ENCODE measurements around the gene GGNBP2. TPM values are rescaled to one million over a fixed set of nuclear protein-coding genes. Genes with fewer than 3 reads are reported as not detected.

GGNBP2 gene
- total RNA-seq, 4 donors from 2014 or later: 24.6 to 93.0 (median 51.9) TPM

DNA sequence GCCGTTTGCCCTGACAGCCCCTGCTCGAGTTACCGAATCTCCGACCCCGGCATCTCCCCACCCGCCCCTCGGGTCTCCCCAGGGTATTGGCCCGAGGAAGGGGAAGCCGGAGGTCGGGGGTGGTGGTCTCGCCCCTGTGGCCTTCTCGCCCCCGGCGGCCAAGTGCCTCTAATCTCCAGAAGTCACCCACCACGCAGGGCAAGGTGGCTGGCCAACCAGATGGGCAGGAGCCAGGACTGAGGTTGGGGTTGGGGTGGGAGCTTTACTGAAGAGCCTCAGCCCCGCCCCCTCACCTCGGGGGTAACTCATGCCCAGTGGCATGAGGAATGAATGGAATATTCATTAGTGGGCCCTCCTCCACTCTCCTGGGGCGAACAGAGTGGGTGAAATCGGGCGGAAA lies 47.6 kb downstream of the GGNBP2 start:
- Histone ChIP-seq H3K27me3 (no peaks in the 10 kb centered on the region), H3K9me3 (no peaks in the 10 kb centered on the region), H3K4me3 (peak overlapping the region; percentile 35 to 89), H3K27ac (no peak overlapping the region), H3K36me3 (no peaks in the 10 kb centered on the region), H3K4me1 (peaks cover 0 to 10% of the 10 kb centered on the region in 2 donors)
- TF ChIP-seq, protein P1, sequence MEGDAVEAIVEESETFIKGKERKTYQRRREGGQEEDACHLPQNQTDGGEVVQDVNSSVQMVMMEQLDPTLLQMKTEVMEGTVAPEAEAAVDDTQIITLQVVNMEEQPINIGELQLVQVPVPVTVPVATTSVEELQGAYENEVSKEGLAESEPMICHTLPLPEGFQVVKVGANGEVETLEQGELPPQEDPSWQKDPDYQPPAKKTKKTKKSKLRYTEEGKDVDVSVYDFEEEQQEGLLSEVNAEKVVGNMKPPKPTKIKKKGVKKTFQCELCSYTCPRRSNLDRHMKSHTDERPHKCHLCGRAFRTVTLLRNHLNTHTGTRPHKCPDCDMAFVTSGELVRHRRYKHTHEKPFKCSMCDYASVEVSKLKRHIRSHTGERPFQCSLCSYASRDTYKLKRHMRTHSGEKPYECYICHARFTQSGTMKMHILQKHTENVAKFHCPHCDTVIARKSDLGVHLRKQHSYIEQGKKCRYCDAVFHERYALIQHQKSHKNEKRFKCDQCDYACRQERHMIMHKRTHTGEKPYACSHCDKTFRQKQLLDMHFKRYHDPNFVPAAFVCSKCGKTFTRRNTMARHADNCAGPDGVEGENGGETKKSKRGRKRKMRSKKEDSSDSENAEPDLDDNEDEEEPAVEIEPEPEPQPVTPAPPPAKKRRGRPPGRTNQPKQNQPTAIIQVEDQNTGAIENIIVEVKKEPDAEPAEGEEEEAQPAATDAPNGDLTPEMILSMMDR (IDR thresholded peaks at IDR 0.05): no peak
- no peak for TF ChIP-seq POLR2A (IDR thresholded peaks at IDR 0.05)
- intact Hi-C loops (cut with DNase I; ENCODE audit: low total_unique reads): no loop called here
- no peak for DNase-seq

DNA sequence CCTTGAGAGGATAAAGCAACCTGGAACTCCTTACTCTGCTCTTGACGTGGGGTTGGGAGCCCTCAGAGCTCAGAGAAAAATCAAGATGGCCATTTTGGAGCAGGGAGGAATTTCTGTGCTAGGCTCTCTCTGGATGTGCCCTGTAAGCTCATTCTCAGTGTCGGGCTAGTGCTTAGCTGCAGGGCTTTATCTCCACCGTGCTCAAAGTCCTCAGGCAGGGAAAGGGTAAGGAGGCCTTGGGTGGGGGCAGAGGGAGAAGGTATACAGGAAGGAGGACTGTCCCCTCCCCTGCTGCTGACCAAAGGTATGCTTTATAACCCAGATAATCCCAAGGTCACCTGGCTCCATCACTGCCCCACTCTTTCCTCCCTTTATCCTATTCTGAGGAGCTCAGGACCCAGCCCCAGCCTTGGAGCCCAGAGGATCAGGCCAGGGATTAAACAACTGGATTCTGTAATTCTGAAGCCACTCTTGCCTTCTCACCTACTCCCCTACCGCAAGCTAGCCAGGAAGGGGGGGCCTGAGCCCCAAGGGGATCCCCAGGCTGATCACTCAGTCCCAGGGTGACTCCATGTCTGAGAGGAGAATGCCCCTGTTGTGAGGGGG lies 48.1 kb downstream of the GGNBP2 start:
- Histone ChIP-seq H3K27me3 (no peaks in the 10 kb centered on the region), H3K9me3 (no peaks in the 10 kb centered on the region), H3K36me3 (no peaks in the 10 kb centered on the region), H3K27ac (no peak overlapping the region), H3K4me3 (peak overlapping the region; percentile 35 to 89), H3K4me1 (peaks cover 0 to 10% of the 10 kb centered on the region in 2 donors)
- intact Hi-C loops (cut with DNase I; ENCODE audit: low total_unique reads): no loop called here
- TF ChIP-seq, protein P1 (IDR thresholded peaks at IDR 0.05): no peak
- TF ChIP-seq POLR2A (IDR thresholded peaks at IDR 0.05): no peak
- DNase-seq: no peak

DNA sequence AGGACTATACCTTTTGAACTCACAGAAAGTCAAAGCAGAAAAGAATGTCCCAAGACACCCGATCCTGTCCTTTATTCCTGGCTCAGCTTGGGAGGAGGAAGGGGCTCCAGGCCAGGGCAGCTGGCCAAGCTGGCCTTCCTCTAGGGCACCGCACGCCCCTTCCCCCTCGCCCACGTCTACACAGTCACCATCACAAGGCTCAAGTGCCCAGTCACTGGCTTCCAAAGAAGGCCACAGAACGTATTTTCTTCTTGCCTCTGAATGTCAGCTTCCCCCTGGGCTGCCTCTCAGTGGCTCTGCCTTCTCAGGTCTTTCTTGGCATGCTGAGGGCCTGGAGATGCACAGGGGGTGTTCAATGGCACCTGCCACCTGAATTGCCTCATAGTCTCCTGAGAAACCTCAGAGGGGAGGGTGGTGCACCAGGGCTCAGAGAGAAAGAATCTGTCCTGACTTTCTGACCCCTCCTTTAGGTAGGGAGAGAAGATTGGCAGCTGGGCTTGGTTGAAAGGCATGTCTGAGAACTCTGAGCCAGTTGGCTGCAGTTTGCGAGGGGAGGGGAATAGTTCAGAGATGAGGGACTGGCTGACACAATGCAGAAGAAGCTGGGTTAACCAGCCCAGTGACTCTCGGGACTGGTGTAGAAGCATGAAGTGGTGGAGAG lies 49.1 kb downstream of the GGNBP2 start:
- H3K27ac ChIP-seq: no peak overlapping the region
- no peak for TF ChIP-seq POLR2A (IDR thresholded peaks at IDR 0.05)
- TF ChIP-seq, protein P1 (IDR thresholded peaks at IDR 0.05): no peak
- no peak overlapping the region for H3K4me3 ChIP-seq
- no peaks in the 10 kb centered on the region for H3K9me3 ChIP-seq
- no peaks in the 10 kb centered on the region for H3K27me3 ChIP-seq
- H3K4me1 ChIP-seq: peaks cover 0 to 10% of the 10 kb centered on the region in 2 donors
- no peak for DNase-seq
- intact Hi-C loops (cut with DNase I; ENCODE audit: low total_unique reads): no loop called here
- H3K36me3 ChIP-seq: no peaks in the 10 kb centered on the region

DNA sequence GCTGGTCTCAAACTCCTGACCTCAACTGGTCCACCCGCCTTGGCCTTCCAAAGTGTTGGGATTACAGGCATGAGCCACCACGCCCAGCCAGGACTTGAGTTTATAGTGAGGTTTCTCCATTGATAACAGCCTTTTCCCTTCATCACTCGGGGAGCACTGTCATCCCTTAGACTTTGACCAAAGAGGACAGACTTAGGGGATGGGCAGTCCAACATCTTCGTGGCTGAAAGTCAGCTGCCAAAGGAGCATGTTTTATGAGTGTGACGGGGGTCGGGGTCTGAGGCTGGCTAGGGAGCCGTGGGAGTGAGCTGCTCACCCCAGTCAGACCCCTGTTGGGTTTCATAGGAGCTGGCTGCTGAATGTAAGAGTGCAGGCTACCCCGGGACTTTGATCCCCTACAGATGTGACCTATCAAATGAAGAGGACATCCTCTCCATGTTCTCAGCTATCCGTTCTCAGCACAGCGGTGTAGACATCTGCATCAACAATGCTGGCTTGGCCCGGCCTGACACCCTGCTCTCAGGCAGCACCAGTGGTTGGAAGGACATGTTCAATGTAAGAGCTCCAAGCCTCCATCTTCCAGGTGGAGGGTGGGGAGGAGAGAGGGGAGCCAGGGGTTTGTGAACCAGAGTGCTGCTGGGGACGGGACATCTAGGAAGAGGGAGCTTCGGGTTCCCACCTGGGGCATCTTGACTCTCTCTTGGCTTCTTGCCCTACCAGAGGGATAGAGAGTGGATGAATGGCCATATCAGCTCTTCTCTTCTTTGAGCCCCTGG lies 50.1 kb downstream of the GGNBP2 start:
- TF ChIP-seq POLR2A (IDR thresholded peaks at IDR 0.05): no peak
- TF ChIP-seq, protein P1 (IDR thresholded peaks at IDR 0.05): no peak
- Histone ChIP-seq H3K9me3 (no peaks in the 10 kb centered on the region), H3K27me3 (no peaks in the 10 kb centered on the region), H3K36me3 (no peaks in the 10 kb centered on the region), H3K27ac (no peak overlapping the region), H3K4me1 (peaks cover 0 to 10% of the 10 kb centered on the region in 2 donors), H3K4me3 (no peak overlapping the region)
- no peak for DNase-seq
- intact Hi-C loops (cut with DNase I; ENCODE audit: low total_unique reads): loop anchor here (5.0 kb wide), 1 partner anchor 48 kb away; no protein-coding TSS in a partner anchor

DNA sequence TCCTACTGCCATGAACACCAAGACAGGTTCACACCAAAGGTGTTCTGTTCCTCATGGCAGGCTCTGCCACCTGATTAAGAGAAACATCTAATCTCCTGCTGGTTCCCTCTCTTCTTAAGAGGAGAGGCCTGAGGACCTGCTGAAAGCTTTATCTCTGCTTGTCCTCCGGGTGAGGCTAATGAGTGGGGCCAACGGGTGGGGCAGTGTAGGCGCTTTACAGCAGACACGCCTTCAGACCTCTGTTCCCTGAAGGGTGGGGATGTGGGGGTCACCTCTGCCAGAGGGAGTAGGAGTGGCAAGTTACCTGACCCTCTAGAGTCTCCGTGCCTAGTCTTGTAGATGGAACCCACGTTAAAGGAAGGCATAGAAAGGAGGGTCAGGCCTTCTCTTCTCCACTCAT lies 52.5 kb downstream of the GGNBP2 start:
- Histone ChIP-seq H3K27ac (no peak overlapping the region), H3K9me3 (no peaks in the 10 kb centered on the region), H3K4me3 (no peak overlapping the region), H3K4me1 (peaks cover 0 to 3% of the 10 kb centered on the region in 2 donors), H3K36me3 (no peaks in the 10 kb centered on the region), H3K27me3 (no peaks in the 10 kb centered on the region)
- TF ChIP-seq, protein P1 (IDR thresholded peaks at IDR 0.05): no peak
- no peak for TF ChIP-seq POLR2A (IDR thresholded peaks at IDR 0.05)
- no peak for DNase-seq
- intact Hi-C loops (cut with DNase I; ENCODE audit: low total_unique reads): loop anchor here (5.0 kb wide), 1 partner anchor 50 kb away; no protein-coding TSS in a partner anchor

Measured in uterus (tissue), 4 donors.